ENCODE results near the gene KRT73. TPM values are rescaled to one million over a fixed set of nuclear protein-coding genes. Genes with fewer than 3 reads are reported as not detected.

The KRT73 gene
- not detected in 2 replicates for total RNA-seq

GRCh38 chr12:52618216-52618615 is at the start of gene KRT73:
Gene KRT73, minus strand, starts transcription at chr12:52618559. Its CDS starts 35 bp downstream, at chr12:52618524.

GRCh38 chr12:52651726-52652261 is 33.4 kb upstream of the KRT73 start, which contains the start of gene KRT2:
Gene KRT2, minus strand, starts transcription at chr12:52652211. Its CDS starts 69 bp downstream, at chr12:52652142.

GRCh38 chr12:52600941-52601481 is 17.3 kb downstream of the KRT73 start, which contains the start of gene KRT72:
Gene KRT72, minus strand, starts transcription at chr12:52601463. Its CDS starts 11 bp downstream, at chr12:52601452.

GRCh38 chr12:52573743-52574142 is 44.6 kb downstream of the KRT73 start, which contains the start of gene KRT74:
Gene KRT74, minus strand, starts transcription at chr12:52573843. Its CDS starts 66 bp downstream, at chr12:52573777.

Other genes with a start within 250 kb of the KRT73 start
- not detected in 2 replicates for gene KRT84, start 232.9 kb downstream of the KRT73 start, total RNA-seq
- not detected in 2 replicates for gene KRT82, start 212.2 kb downstream of the KRT73 start, total RNA-seq
- gene KRT75, start 184.2 kb downstream of the KRT73 start, total RNA-seq: not detected in 2 replicates
- gene KRT6B, start 166.4 kb downstream of the KRT73 start, total RNA-seq: 1.9 and 4.1 TPM in 2 replicates
- not detected in 2 replicates for gene KRT6C, start 144.8 kb downstream of the KRT73 start, total RNA-seq
- gene KRT6A, start 125.3 kb downstream of the KRT73 start, total RNA-seq: 3.4 and 40.3 TPM in 2 replicates
- gene KRT5, start 98.2 kb downstream of the KRT73 start, total RNA-seq: 9.4 and 10.5 TPM in 2 replicates
- gene KRT71, start 65.4 kb downstream of the KRT73 start, total RNA-seq: not detected in 2 replicates
- gene KRT74, start 44.7 kb downstream of the KRT73 start, total RNA-seq: not detected in 2 replicates
- gene KRT72, start 17.1 kb downstream of the KRT73 start, total RNA-seq: not detected in 2 replicates
- gene KRT2, start 33.7 kb upstream of the KRT73 start, total RNA-seq: not detected in 2 replicates
- not detected in 2 replicates for gene KRT1, start 61.8 kb upstream of the KRT73 start, total RNA-seq
- not detected in 2 replicates for gene KRT77, start 85.0 kb upstream of the KRT73 start, total RNA-seq
- gene KRT76, start 158.8 kb upstream of the KRT73 start, total RNA-seq: not detected in 2 replicates
- not detected in 2 replicates for gene KRT3, start 177.6 kb upstream of the KRT73 start, total RNA-seq
- not detected in 2 replicates for gene KRT4, start 195.6 kb upstream of the KRT73 start, total RNA-seq
- not detected in 2 replicates for gene KRT79, start 215.8 kb upstream of the KRT73 start, total RNA-seq
- not detected in 2 replicates for gene KRT78, start 230.4 kb upstream of the KRT73 start, total RNA-seq

Measured in hair follicle dermal papilla cell (primary cell).